RWPE1 (cell line): Measurements from ENCODE around the gene NRXN3.
"Not testable (repeated sequence)": the region's sequence is repeated elsewhere in the genome, so short reads cannot be mapped to it uniquely, and the experiment has no call there.

ENCODE experiments used
- CTCF ChIA-PET: fragments of 350-600 bp; sonication (Branson Sonifier 250); formaldehyde crosslinking; extraction: SDS; loops from one replicate; lab custom pipeline; 2021; lab: Yijun Ruan, JAX
- POLR2A ChIA-PET: fragments of 400-600 bp; formaldehyde crosslinking; extraction: SDS; loops from one replicate; lab custom pipeline; 2020; ENCODE audit warnings: antibody characterized with exemption; ENCODE audit not compliant: low non-redundant PET; lab: Yijun Ruan, JAX
- DNase-seq: peaks from one replicate; pipeline ENCODE4 v3.0.0; 2012; ENCODE audit warnings: low spot score
- H3K27ac ChIP-seq: fragments of 450-650 bp; 2 replicates; pipeline ENCODE4 v1.5.1; 2017
- CTCF ChIP-seq: fragments of 450-650 bp; conservative IDR thresholded peaks from 2 replicates; pipeline ENCODE4 v1.5.1; 2017; ENCODE audit warnings: low read depth, mild to moderate bottlenecking

Gene NRXN3

GRCh38 chr14:79017561-79017960, 847.4 kb downstream of the NRXN3 start:
- no peak for DNase-seq
- no peak overlapping the region for H3K27ac ChIP-seq
- POLR2A ChIA-PET = no interaction called here
- TF ChIP-seq CTCF = no peak
- CTCF ChIA-PET = no interaction called here

- ChIA-PET CTCF (no interaction called here), POLR2A (no interaction called here)
- peak; percentile 7 for DNase-seq
- no peak overlapping the region for H3K27ac ChIP-seq
- no peak for TF ChIP-seq CTCF
Measured at GRCh38 chr14:79018836-79019235, 848.7 kb downstream of the NRXN3 start.

- H3K27ac ChIP-seq, DNase-seq, CTCF ChIA-PET, POLR2A ChIA-PET: not testable (repeated sequence)
Measured at GRCh38 chr14:79019898-79020297, 849.7 kb downstream of the NRXN3 start.

GRCh38 chr14:79021766-79022165, 851.6 kb downstream of the NRXN3 start:
- CTCF ChIA-PET = no interaction called here
- POLR2A ChIA-PET = no interaction called here
- no peak overlapping the region for H3K27ac ChIP-seq
- no peak for DNase-seq
- no peak for TF ChIP-seq CTCF

- no peak overlapping the region for H3K27ac ChIP-seq
- DNase-seq = no peak
- TF ChIP-seq CTCF = no peak
- POLR2A ChIA-PET = no interaction called here
- CTCF ChIA-PET = no interaction called here
Measured at GRCh38 chr14:79027138-79027537, 857.0 kb downstream of the NRXN3 start.

GRCh38 chr14:79028281-79028680, 858.1 kb downstream of the NRXN3 start:
- TF ChIP-seq CTCF = no peak
- CTCF ChIA-PET = no interaction called here
- DNase-seq = no peak
- POLR2A ChIA-PET = no interaction called here
- no peak overlapping the region for H3K27ac ChIP-seq

- CTCF ChIA-PET = no interaction called here
- no peak overlapping the region for H3K27ac ChIP-seq
- no peak for DNase-seq
- POLR2A ChIA-PET = no interaction called here
- no peak for TF ChIP-seq CTCF
Measured at GRCh38 chr14:79036441-79036840, 866.3 kb downstream of the NRXN3 start.
